T-helper 17 cell (primary cell): ENCODE results near the gene SCN1B. TPM values are rescaled to one million over a fixed set of nuclear protein-coding genes. Genes with fewer than 3 reads are reported as not detected.

ENCODE experiments used
- ATAC-seq: fragments of 150-1000 bp; cut with Tn5 transposase; 2 replicates; pipeline ENCODE4 v1.10.0; 2021; ENCODE audit warnings: mild to moderate bottlenecking, moderate library complexity
- DNase-seq, 3 donors: peaks; one replicate each; pipeline versions ENCODE4 v3.0.0 to v3.0.0-alpha.2; 2020 to 2021
- H3K9me3 ChIP-seq: one replicate; pipeline ENCODE4 v1.7.0; 2013; ENCODE audit warnings: low read length, mild to moderate bottlenecking; ENCODE audit not compliant: control insufficient read depth, poor library complexity, severe bottlenecking
- H3K27ac Mint-ChIP-seq: one replicate; pipeline ENCODE4 v1.8.0; 2022; ENCODE audit warnings: mild to moderate bottlenecking, moderate library complexity, mixed read lengths
- H3K27me3 Mint-ChIP-seq: one replicate; pipeline ENCODE4 v1.8.0; 2022; ENCODE audit warnings: mixed read lengths
- H3K36me3 Mint-ChIP-seq: one replicate; pipeline ENCODE4 v1.8.0; 2022; ENCODE audit warnings: low read depth, mixed read lengths
- H3K4me1 Mint-ChIP-seq: one replicate; pipeline ENCODE4 v1.8.0; 2022; ENCODE audit warnings: mild to moderate bottlenecking, mixed read lengths
- H3K4me3 Mint-ChIP-seq: one replicate; pipeline ENCODE4 v1.8.0; 2022; ENCODE audit warnings: mild to moderate bottlenecking, moderate library complexity, mixed read lengths
- total RNA-seq, 4 donors: library from RNA in 2 of 4; stranded (reverse) in 2 of 4; gene quantifications; one replicate each; pipeline ENCODE4 v1.2.3 and lab custom pipeline; 2022 to 2026

Gene SCN1B
- total RNA-seq, 2 donors from 2014 or later: 1.9 to 6.2 TPM

- Mint-ChIP-seq H3K36me3 (no peaks in the 10 kb centered on the region), H3K27ac (no peak overlapping the region), H3K4me3 (peak overlapping the region; percentile 28), H3K4me1 (peaks cover 14% of the 10 kb centered on the region), H3K27me3 (no peaks in the 10 kb centered on the region)
- DNase-seq (no peak), ATAC-seq (no peak)
- no peaks in the 10 kb centered on the region for H3K9me3 ChIP-seq
These were observed 8.6 kb downstream of the SCN1B start for GRCh38 chr19:35038623-35039512.

- Mint-ChIP-seq H3K36me3 (no peaks in the 10 kb centered on the region), H3K4me1 (peaks cover 23% of the 10 kb centered on the region), H3K27me3 (peaks cover 6% of the 10 kb centered on the region), H3K4me3 (peak overlapping the region; percentile 92), H3K27ac (peak overlapping the region; percentile 88)
- H3K9me3 ChIP-seq: no peaks in the 10 kb centered on the region
- DNase-seq (no peak), ATAC-seq (peak; percentile 33)
These were observed 9.9 kb downstream of the SCN1B start for GRCh38 chr19:35039881-35040825.

- H3K27ac Mint-ChIP-seq: peak overlapping the region; percentile 88
- peaks cover 28% of the 10 kb centered on the region for H3K4me1 Mint-ChIP-seq
- H3K27me3 Mint-ChIP-seq: peaks cover 6% of the 10 kb centered on the region
- peak; percentile 50 for ATAC-seq
- H3K36me3 Mint-ChIP-seq: no peaks in the 10 kb centered on the region
- no peak for DNase-seq
- no peaks in the 10 kb centered on the region for H3K9me3 ChIP-seq
- peak overlapping the region; percentile 92 for H3K4me3 Mint-ChIP-seq
These were observed 10.7 kb downstream of the SCN1B start for GRCh38 chr19:35040826-35041547.

- no peak for DNase-seq
- H3K9me3 ChIP-seq: no peaks in the 10 kb centered on the region
- Mint-ChIP-seq H3K27me3 (peaks cover 6% of the 10 kb centered on the region), H3K4me3 (peak within 1 kb of the TSS; percentile 92), H3K4me1 (peaks cover 28% of the 10 kb centered on the region), H3K36me3 (no peaks in the 10 kb centered on the region), H3K27ac (peak within 1 kb of the TSS; percentile 88)
- no peak for ATAC-seq
These were observed 11.3 kb downstream of the SCN1B start, which contains the start of gene HPN for GRCh38 chr19:35041548-35042055. TSS of gene HPN (plus strand) at chr19:35041721. CDS start at chr19:35042507, 786 bp downstream.

- ATAC-seq (no peak), DNase-seq (no peak)
- peak overlapping the region; percentile 19 for H3K27ac Mint-ChIP-seq
- H3K4me3 Mint-ChIP-seq: peak overlapping the region; percentile 70
- H3K27me3 Mint-ChIP-seq: peaks cover 6% of the 10 kb centered on the region
- no peaks in the 10 kb centered on the region for H3K9me3 ChIP-seq
- no peaks in the 10 kb centered on the region for H3K36me3 Mint-ChIP-seq
- peaks cover 29% of the 10 kb centered on the region for H3K4me1 Mint-ChIP-seq
These were observed 11.9 kb downstream of the SCN1B start for GRCh38 chr19:35042056-35042730.

- ATAC-seq (no peak), DNase-seq (no peak)
- Mint-ChIP-seq H3K4me3 (peak overlapping the region; percentile 31), H3K27ac (peak overlapping the region; percentile 19), H3K27me3 (peaks cover 11% of the 10 kb centered on the region), H3K36me3 (no peaks in the 10 kb centered on the region), H3K4me1 (peaks cover 30% of the 10 kb centered on the region)
- no peaks in the 10 kb centered on the region for H3K9me3 ChIP-seq
These were observed 12.8 kb downstream of the SCN1B start for GRCh38 chr19:35042954-35043604.

GRCh38 chr19:35043906-35044305 is 13.6 kb downstream of the SCN1B start:
- H3K4me3 Mint-ChIP-seq: no peak overlapping the region
- H3K9me3 ChIP-seq: no peaks in the 10 kb centered on the region
- no peak for DNase-seq
- no peak for ATAC-seq
- no peaks in the 10 kb centered on the region for H3K36me3 Mint-ChIP-seq
- peaks cover 11% of the 10 kb centered on the region for H3K27me3 Mint-ChIP-seq
- H3K4me1 Mint-ChIP-seq: peaks cover 30% of the 10 kb centered on the region
- H3K27ac Mint-ChIP-seq: peak overlapping the region; percentile 66

- H3K4me1 Mint-ChIP-seq: peaks cover 28% of the 10 kb centered on the region
- peak overlapping the region; percentile 66 for H3K27ac Mint-ChIP-seq
- peak; percentile 38 to 49 (median 43) for DNase-seq
- peak; percentile 30 for ATAC-seq
- H3K27me3 Mint-ChIP-seq: peaks cover 11% of the 10 kb centered on the region
- peak overlapping the region; percentile 80 for H3K4me3 Mint-ChIP-seq
- H3K36me3 Mint-ChIP-seq: no peaks in the 10 kb centered on the region
- no peaks in the 10 kb centered on the region for H3K9me3 ChIP-seq
These were observed 14.2 kb downstream of the SCN1B start for GRCh38 chr19:35044317-35045117.

- no peak overlapping the region for H3K4me3 Mint-ChIP-seq
- peaks cover 11% of the 10 kb centered on the region for H3K27me3 Mint-ChIP-seq
- ATAC-seq (peak; percentile 91), DNase-seq (peak in 1 of 3 donors; percentile 27)
- peaks cover 21% of the 10 kb centered on the region for H3K4me1 Mint-ChIP-seq
- peak overlapping the region; percentile 51 for H3K27ac Mint-ChIP-seq
- no peaks in the 10 kb centered on the region for H3K36me3 Mint-ChIP-seq
- no peaks in the 10 kb centered on the region for H3K9me3 ChIP-seq
These were observed 15.5 kb downstream of the SCN1B start for GRCh38 chr19:35045667-35046300.

GRCh38 chr19:35046461-35046860 is 16.2 kb downstream of the SCN1B start:
- H3K9me3 ChIP-seq: no peaks in the 10 kb centered on the region
- ATAC-seq (no peak), DNase-seq (no peak)
- H3K27me3 Mint-ChIP-seq: peaks cover 11% of the 10 kb centered on the region
- H3K27ac Mint-ChIP-seq: no peak overlapping the region
- no peak overlapping the region for H3K4me3 Mint-ChIP-seq
- peaks cover 21% of the 10 kb centered on the region for H3K4me1 Mint-ChIP-seq
- no peaks in the 10 kb centered on the region for H3K36me3 Mint-ChIP-seq

GRCh38 chr19:35048911-35049411 is 18.7 kb downstream of the SCN1B start:
- DNase-seq: no peak
- no peak overlapping the region for H3K27ac Mint-ChIP-seq
- H3K36me3 Mint-ChIP-seq: no peaks in the 10 kb centered on the region
- peaks cover 11% of the 10 kb centered on the region for H3K27me3 Mint-ChIP-seq
- H3K9me3 ChIP-seq: no peaks in the 10 kb centered on the region
- peaks cover 16% of the 10 kb centered on the region for H3K4me1 Mint-ChIP-seq
- ATAC-seq: no peak
- H3K4me3 Mint-ChIP-seq: no peak overlapping the region
